Gastrocnemius medialis (tissue), 4 donors: ENCODE measurements around the gene CD37.

Source experiments
- POLR2A ChIP-seq, 2 donors: fragments of 450-650 bp; IDR thresholded peaks; one replicate each; pipeline ENCODE4 v1.6.1; 2017; ENCODE audit warnings: antibody characterized with exemption in 2 of 2, mild to moderate bottlenecking in 2 of 2, moderate library complexity in 2 of 2
- TF ChIP-seq, protein P1 (sequence below), 5 experiments: fragments of 450-650 bp in 3 of 5; fragments of 200-600 bp in 2 of 5; sonication (generic) in 2 of 5; IDR thresholded peaks in 4 of 5; conservative IDR thresholded peaks in 1 of 5; 1 replicate in 4 of 5; 2 replicates in 1 of 5; pipeline ENCODE4 v1.5.1; 2016 to 2019; ENCODE audit warnings: antibody characterized with exemption in 5 of 5, mild to moderate bottlenecking in 3 of 5, moderate library complexity in 3 of 5

DNA sequence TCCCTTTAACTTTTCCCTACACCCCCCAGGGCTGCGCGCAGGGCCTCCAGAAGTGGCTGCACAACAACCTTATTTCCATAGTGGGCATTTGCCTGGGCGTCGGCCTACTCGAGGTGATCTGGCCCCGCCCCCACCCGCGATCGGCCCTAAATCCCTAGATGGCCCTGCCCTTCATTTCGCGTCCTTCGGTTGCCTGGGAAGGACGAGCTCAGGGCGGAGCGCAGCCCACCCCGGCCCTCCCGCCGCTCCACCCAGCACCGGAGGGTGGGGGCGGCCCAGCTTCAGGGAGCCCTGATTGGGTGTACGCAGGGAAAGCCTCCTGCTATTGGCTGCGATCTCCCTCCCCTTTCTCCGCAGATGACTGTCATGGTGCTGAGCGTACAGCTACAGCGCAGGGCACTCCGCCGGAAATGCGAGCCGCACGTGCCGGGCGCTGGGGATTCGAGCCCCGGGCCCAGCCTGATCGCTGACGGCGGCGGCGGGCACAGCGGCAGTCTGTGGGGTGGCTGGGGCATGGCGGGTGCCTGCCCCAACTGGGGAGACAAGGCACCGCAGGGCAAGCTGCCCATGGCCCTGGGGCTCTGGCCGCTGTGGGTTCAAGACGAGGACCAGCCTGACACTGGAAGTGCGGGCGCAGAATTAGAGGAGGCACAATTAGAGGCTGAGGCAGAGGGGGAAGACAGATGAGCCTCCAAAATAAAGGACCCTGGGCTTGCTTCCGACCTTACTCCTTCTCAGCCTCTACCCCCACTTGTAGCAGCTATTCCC is 4.3 kb downstream of the CD37 start:
- TF ChIP-seq, protein P1, sequence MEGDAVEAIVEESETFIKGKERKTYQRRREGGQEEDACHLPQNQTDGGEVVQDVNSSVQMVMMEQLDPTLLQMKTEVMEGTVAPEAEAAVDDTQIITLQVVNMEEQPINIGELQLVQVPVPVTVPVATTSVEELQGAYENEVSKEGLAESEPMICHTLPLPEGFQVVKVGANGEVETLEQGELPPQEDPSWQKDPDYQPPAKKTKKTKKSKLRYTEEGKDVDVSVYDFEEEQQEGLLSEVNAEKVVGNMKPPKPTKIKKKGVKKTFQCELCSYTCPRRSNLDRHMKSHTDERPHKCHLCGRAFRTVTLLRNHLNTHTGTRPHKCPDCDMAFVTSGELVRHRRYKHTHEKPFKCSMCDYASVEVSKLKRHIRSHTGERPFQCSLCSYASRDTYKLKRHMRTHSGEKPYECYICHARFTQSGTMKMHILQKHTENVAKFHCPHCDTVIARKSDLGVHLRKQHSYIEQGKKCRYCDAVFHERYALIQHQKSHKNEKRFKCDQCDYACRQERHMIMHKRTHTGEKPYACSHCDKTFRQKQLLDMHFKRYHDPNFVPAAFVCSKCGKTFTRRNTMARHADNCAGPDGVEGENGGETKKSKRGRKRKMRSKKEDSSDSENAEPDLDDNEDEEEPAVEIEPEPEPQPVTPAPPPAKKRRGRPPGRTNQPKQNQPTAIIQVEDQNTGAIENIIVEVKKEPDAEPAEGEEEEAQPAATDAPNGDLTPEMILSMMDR (IDR thresholded peaks at IDR 0.05 in 4 of 5, conservative IDR thresholded peaks at IDR 0.05 in 1 of 5), result no peak
- TF ChIP-seq POLR2A (IDR thresholded peaks at IDR 0.05), result peak in 1 of 2 donors; percentile 6
